Astrocyte of the hippocampus (primary cell): Measurements from ENCODE around the gene GLOD4.
A peak's percentile ranks its signal among the peaks of the same experiment; 100 is the strongest.
"Not testable (repeated sequence)": the region's sequence is repeated elsewhere in the genome, so short reads cannot be mapped to it uniquely, and the experiment has no call there.

Source experiments
- DNase-seq: peaks from one replicate; pipeline ENCODE4 v3.0.0; 2011; ENCODE audit warnings: low read depth, low spot score

Gene GLOD4

DNA sequence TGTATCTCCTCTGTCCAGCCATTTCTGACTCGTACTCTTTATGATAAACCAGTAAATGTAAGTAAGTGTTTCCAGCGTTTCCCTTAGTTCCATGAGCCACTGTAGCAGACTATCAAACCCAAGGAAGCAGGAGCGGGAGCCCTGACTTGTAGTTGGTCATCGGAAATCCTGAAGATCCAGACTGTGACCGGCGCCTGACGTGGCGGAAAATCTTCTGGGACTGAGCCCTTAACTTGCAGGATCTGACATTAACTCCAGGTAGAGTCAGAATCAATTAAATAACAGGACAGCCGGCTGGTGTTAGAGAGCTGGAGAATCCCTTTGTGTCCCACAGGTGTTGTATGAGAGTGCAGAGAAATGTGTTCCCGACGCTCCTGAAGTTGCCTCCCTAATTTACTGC, 4.0 kb downstream of the GLOD4 start:
- DNase-seq, result no peak

- DNase-seq, result no peak
Measured at GRCh38 chr17:774313-774584, 7.8 kb downstream of the GLOD4 start.

DNA sequence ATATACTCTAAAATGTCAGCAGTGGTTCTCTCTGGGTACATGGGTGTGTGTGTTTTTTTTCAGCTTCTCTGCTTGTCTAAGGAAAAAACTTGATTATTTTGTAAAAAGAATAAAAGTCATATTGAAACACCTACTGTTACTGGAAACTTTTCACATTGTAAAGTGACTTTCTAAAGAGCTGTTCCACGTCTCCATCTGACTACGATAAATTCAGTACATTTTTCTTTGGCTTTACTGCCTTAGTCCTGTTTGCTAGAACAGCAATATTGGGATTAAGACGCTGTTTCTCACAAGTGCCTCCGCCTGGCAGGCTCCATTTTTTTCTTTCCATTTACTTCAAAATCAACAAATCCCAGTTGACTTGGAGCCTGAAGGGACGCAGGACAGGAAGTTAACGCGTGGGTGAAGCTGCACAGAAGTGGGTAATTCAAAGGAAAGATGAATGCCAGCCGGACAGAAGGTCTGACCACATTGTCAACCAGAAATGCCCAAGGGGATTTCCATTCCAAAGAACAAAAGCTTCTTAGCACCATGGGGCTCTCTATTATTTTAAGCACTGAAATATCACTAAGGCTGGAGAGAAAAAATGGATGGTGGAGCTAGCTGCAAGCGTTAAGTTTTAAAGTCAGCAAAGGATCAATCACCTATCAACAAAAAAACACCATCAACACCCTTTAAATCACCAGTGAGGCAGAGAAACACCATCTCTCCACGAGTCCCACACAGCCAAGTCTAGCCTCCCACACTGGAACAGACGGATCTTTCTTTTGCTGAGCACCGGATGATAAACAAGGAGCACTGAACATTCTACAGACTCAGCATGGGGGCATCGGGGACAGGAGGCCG, 8.4 kb downstream of the GLOD4 start:
- peak; percentile 75 for DNase-seq

- no peak for DNase-seq
Measured at GRCh38 chr17:773016-773415, 9.1 kb downstream of the GLOD4 start.

- no peak for DNase-seq
Measured at GRCh38 chr17:767076-767475, 15.0 kb downstream of the GLOD4 start.

DNA sequence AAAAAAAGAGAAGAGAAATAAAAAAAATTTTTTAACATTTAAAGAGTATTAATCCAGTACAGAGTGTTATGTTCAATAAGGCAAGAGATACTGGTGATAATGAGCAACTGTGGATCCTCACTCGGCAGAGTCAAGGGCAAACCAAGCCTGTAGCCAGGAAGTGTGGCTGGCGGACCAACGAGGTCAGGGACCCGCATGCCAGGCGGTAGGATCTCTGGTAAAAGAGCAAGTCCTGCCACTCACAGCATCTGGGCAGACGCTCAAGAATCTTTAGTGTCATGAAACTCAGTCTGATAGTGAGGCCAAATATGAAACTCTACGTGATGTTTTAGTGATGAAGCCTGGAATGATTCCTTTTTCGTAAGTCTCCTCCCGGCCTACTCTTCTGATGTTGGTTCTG, 21.7 kb downstream of the GLOD4 start:
- DNase-seq, result no peak

GRCh38 chr17:759964-760363, 22.1 kb downstream of the GLOD4 start:
- DNase-seq, result no peak

GRCh38 chr17:756010-756567, 26.0 kb downstream of the GLOD4 start:
- peak; percentile 33 for DNase-seq

DNA sequence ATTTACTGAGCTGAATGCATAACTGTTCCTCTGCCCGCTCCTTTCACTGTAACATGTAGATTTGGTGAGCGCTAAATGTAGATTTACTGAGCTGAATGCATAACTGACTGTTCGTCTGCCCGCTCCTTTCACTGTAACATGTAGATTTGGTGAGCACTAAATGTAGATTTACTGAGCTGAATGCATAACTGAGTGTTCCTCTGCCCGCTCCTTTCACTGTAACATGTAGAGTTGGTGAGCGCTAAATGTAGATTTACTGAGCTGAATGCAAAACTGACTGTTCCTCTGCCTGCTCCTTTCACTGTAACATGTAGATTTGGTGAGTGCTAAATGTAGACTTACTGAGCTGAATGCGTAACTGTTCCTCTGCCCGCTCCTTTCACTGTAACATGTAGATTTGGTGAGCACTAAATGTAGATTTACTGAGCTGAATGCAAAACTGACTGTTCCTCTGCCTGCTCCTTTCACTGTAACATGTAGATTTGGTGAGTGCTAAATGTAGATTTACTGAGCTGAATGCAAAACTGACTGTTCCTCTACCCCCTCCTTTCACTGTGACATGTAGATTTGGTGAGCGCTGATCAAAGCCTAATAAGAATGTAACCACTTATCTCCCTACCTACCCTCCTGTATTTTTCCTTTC, 26.6 kb downstream of the GLOD4 start:
- DNase-seq, result not testable (repeated sequence)

- DNase-seq, result no peak
Measured at GRCh38 chr17:753418-753817, 28.7 kb downstream of the GLOD4 start.

DNA sequence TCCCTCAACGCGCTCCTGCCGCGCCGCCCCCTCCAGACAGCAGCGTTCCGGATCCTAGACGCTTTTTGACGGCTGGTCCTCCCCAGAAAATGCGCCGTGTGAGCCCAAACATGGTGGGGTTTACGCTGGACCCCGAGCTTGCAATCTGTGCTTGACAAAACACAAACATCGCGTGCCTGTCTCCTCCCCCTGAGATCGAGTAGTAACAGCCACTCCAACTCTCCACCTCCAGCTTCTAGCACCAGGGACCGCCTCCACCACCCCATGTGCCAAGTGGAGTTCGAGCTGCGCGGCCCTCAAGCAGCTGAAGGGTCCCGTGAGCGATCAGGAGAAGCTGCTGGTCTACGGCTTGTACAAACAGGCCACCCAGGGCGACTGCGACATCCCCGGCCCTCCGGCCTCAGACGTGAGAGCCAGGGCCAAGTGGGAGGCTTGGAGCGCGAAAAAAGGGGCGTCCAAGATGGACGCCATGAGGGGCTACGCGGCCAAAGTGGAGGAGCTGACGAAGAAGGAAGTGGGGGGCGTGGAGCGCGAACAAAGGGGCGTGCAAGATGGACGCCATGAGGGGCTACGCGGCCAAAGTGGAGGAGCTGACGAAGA, 29.4 kb downstream of the GLOD4 start:
- DNase-seq, result peak; percentile 76

DNA sequence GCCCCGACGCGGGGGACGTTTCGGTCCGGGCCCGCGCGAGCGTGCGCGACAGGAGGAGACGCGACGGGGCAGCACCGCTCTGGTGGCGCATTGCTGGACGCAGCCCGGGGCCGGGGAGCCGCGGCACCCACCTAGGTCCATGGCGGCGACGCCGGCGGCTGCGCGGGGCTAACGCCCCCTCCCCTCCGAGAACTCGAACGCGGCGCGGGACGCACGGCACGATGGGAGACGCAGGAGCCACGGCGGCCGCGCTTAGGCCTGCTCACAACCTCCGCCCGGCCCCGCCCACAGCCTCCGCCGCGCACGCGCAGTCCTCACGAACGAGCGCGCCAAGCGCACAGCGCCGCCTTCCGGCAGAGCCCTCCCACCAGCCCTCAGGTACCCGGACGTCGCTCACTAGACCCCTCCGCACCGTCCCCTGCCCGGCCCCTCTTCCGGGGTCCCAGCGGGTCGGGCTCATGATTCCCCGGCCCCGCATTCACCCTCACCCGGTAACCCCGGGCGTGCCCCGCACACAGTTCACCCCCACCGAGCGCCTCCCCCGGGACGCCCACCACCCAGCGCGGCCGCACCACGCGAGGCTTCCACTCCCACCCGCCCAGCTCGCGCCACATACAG, 30.0 kb downstream of the GLOD4 start, which contains the start of gene GEMIN4:
TSS of gene GEMIN4 (minus strand) at position 263 of the 618 bp plus-strand sequence. CDS start at position 141, 122 bp downstream.
- peak; percentile 97 for DNase-seq

DNA sequence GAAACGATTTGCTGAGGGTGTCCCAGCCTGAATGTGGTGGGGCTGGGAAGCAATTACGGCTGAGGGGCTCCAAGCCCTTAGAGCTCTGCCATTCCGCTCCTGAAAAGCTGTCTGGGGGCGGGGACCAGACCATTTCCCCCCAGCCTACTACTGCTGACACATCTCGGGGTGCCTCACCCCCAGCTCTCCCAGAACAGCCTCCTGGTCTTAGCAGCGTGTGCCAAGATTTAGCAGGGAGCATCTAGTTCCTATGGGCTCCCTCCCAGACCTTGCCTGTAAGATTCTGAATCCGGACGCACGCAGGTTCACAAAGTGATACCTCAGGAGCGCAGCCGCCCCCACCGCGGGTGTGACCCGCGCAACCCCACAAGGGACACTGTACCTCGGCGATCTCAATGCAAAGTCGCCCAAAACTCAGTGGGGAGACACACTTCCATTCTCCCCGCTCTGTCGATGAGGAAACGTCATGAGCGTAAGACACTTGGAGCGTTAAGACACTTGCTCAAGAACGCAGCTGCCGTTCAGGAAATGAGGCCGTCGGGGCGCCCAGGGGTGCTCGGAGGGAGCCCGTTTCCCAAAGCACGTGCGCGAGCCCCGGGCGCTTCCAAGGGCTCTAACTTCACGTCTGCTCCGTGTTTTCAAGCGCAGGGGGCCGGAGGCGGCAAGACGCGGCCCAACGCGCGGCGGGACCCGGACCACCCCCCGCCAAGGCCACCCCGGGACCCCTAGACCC, 30.6 kb downstream of the GLOD4 start:
- DNase-seq, result peak; percentile 49

DNA sequence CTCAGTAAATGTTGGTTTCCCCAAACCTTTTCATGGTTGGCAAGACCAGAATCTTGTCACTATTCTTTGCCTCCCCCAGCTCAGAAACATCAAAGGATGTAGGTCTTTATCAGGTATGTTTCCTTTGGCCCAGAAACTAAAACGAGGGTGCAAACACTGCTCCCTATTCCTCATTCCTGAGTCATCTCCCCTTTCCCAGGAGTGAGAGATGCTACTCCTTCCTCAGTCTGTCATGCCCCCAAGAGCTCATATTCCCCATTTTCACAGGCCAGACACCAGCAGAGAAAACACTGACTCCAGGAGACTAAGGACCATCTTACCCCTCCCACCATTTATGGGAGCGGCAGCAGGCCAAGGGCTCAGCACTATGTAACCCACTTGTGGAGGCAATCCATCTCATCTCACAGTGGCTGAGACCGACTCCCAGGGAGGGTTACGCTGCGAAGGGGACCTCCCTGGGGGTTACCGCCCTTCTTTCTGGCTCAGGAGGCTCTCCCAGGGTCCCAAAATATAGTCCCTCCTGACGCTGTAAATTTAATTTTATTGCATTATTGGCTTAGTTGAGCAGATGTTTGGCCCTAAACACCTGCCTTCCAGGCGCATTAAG, 31.5 kb downstream of the GLOD4 start:
- no peak for DNase-seq

DNA sequence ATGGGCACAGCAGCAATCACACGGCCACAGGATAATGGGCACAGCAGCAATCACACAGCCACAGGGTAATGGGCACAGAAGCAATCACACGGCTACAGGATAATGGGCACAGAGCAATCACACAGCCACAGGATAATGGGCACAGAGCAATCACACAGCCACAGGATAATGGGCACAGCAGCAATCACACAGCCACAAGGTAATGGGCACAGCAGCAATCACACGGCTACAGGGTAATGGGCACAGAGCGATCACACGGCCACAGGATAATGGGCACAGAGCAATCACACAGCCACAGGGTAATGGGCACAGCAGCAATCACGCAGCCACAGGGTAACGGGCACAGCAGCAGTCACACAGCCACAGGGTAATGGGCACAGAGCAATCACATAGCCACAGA, 32.7 kb downstream of the GLOD4 start:
- DNase-seq, result not testable (repeated sequence)

DNA sequence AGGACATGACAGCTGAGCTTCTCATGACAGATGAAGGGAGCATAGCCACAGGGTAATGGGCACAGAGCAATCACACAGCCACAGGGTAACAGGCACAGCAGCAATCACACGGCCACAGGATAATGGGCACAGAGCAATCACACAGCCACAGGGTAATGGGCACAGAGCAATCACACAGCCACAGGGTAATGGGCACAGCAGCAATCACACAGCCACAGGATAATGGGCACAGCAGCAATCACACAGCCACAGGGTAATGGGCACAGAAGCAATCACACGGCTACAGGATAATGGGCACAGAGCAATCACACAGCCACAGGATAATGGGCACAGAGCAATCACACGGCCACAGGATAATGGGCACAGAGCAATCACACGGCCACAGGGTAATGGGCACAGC, 33.5 kb downstream of the GLOD4 start:
- DNase-seq, result not testable (repeated sequence)

GRCh38 chr17:746783-747629, 35.1 kb downstream of the GLOD4 start:
- no peak for DNase-seq

GRCh38 chr17:746181-746580, 35.9 kb downstream of the GLOD4 start:
- DNase-seq, result no peak

DNA sequence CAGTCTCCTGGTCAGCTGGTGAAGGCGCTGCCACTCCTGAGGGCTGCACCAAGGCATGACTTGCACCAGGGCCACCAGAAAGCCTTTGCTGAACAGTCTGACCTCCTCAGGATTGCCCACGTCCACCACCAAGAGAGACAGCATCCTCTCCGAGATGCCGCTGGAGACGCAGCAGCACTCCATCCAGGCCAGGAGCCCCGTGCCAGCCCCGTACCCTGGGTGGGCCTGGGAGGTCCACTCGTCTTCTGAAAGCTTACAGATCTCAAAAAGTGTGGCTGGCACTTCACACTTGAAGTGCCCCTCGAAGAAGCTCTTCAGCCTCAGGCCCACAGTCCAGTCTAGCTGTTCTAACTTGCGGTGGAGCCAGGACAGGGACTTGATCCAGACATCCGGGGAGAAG, 36.7 kb downstream of the GLOD4 start:
- DNase-seq, result no peak

DNA sequence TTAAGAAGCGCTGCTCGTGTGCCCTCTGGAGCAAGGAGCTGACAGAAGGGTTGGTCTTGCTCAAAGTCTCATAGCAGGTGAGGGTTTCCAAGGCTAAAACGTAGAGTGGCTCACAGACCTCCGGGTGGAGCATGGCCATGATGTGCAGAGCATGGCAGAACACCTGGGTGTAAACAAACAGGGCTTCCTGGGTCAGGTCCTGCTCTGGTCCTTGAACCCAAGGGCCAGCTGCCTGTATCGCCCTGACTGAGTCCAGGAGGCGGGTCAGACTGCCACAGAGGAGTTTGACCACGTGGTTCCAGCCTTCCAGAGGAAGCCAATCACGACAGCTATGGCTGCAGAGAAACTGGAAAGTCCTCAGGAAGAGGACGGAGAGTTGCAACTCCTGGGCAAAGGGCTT, 37.1 kb downstream of the GLOD4 start:
- no peak for DNase-seq
